ENCODE measurements around the gene WDTC1. TPM values are rescaled to one million over a fixed set of nuclear protein-coding genes. Genes with fewer than 3 reads are reported as not detected.
"Not testable (repeated sequence)": the region's sequence is repeated elsewhere in the genome, so short reads cannot be mapped to it uniquely, and the experiment has no call there.

The WDTC1 gene
- total RNA-seq, 1 donor from 2014 or later: 28.6 TPM

DNA sequence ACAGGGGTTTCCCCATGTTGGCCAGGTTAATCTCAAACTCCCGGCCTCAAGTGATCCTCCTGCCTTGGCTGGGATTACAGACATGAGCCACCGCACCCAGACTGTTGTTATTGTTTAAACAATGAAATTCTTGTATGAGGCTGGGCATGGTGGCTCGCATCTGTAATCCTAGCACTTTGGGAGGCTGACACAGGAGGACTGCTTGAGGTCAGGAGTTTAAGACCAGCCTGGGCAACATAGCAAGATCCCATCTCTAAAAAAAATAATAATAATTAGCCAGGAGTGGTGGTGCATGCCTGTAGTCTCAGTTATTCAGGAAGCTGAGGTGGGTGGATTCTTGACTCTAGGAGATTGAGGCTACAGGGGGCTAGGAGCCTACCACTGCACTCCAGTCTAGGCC lies 6.7 kb upstream of the WDTC1 start:
- TF ChIP-seq CTCF (IDR thresholded peaks at IDR 0.05; ENCODE audit: insufficient read depth, low read length, poor library complexity, severe bottlenecking): no peak
- H3K4me3 ChIP-seq (ENCODE audit: low read depth, low read length): no peak overlapping the region
- DNase-seq (ENCODE audit: low read depth): no peak
- H3K36me3 ChIP-seq (ENCODE audit: control insufficient read depth, insufficient read depth, low read length): no peaks in the 10 kb centered on the region
- H3K27me3 ChIP-seq (ENCODE audit: control insufficient read depth, insufficient read depth, low read length): no peaks in the 10 kb centered on the region

DNA sequence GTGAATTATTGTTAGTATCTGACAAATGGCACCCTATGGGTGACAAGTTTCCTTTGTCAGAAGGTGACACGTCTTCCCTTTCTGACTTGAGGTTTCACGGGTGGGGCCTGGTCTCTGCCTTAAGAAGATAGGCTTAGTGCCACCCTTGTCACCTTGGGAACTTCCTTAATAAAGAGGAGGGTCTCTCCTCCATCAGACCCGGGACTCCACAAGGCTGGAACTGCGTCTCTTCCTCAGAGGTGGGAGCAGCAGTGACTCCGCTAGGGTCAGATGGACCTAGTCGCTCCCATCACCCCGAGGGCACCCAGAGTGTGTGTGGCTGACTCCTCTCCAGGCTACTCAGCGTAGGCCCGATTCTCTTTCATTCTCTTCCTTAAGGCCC lies 774 bp upstream of the WDTC1 start:
- Histone ChIP-seq H3K36me3 (ENCODE audit: control insufficient read depth, insufficient read depth, low read length) (no peaks in the 10 kb centered on the region), H3K27me3 (ENCODE audit: control insufficient read depth, insufficient read depth, low read length) (no peaks in the 10 kb centered on the region), H3K4me3 (ENCODE audit: low read depth, low read length) (peak overlapping the region; percentile 85)
- no peak for TF ChIP-seq CTCF (IDR thresholded peaks at IDR 0.05; ENCODE audit: insufficient read depth, low read length, poor library complexity, severe bottlenecking)
- no peak for DNase-seq (ENCODE audit: low read depth)

DNA sequence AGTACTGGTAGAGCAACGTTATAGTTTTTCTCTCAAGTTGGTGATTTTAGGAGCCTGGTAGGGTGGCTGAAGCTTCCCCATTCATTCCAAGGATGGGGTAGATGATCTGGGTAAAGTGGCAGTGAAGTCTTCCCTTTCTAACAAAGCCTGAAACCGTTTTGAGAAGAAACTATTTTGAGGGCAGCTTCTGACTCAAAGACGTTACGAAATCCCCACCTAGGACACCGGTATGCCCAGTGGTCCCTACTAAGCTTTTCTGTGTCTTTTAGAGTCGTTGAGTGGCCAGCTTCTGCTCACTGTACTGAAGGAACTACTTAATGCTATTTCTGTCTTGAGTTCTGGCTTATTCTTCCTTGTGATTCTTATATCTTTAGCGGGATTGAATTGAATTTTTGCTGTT lies 1.4 kb downstream of the WDTC1 start:
- Histone ChIP-seq H3K4me3 (ENCODE audit: low read depth, low read length) (peak overlapping the region; percentile 85), H3K36me3 (ENCODE audit: control insufficient read depth, insufficient read depth, low read length) (no peaks in the 10 kb centered on the region), H3K27me3 (ENCODE audit: control insufficient read depth, insufficient read depth, low read length) (no peaks in the 10 kb centered on the region)
- TF ChIP-seq CTCF (IDR thresholded peaks at IDR 0.05; ENCODE audit: insufficient read depth, low read length, poor library complexity, severe bottlenecking): no peak
- no peak for DNase-seq (ENCODE audit: low read depth)

- no peak for DNase-seq (ENCODE audit: low read depth)
- Histone ChIP-seq H3K36me3 (ENCODE audit: control insufficient read depth, insufficient read depth, low read length) (no peaks in the 10 kb centered on the region), H3K27me3 (ENCODE audit: control insufficient read depth, insufficient read depth, low read length) (no peaks in the 10 kb centered on the region), H3K4me3 (ENCODE audit: low read depth, low read length) (no peak overlapping the region)
- no peak for TF ChIP-seq CTCF (IDR thresholded peaks at IDR 0.05; ENCODE audit: insufficient read depth, low read length, poor library complexity, severe bottlenecking)
These were observed 2.7 kb downstream of the WDTC1 start for GRCh38 chr1:27237112-27237511.

GRCh38 chr1:27238032-27238431 lies 3.6 kb downstream of the WDTC1 start:
- Histone ChIP-seq H3K4me3 (ENCODE audit: low read depth, low read length) (no peak overlapping the region), H3K36me3 (ENCODE audit: control insufficient read depth, insufficient read depth, low read length) (no peaks in the 10 kb centered on the region), H3K27me3 (ENCODE audit: control insufficient read depth, insufficient read depth, low read length) (no peaks in the 10 kb centered on the region)
- no peak for DNase-seq (ENCODE audit: low read depth)
- TF ChIP-seq CTCF (IDR thresholded peaks at IDR 0.05; ENCODE audit: insufficient read depth, low read length, poor library complexity, severe bottlenecking): no peak

GRCh38 chr1:27241677-27242076 lies 7.2 kb downstream of the WDTC1 start:
- Histone ChIP-seq H3K4me3 (ENCODE audit: low read depth, low read length) (no peak overlapping the region), H3K36me3 (ENCODE audit: control insufficient read depth, insufficient read depth, low read length) (no peaks in the 10 kb centered on the region), H3K27me3 (ENCODE audit: control insufficient read depth, insufficient read depth, low read length) (no peaks in the 10 kb centered on the region)
- DNase-seq (ENCODE audit: low read depth): no peak
- no peak for TF ChIP-seq CTCF (IDR thresholded peaks at IDR 0.05; ENCODE audit: insufficient read depth, low read length, poor library complexity, severe bottlenecking)

- DNase-seq (ENCODE audit: low read depth); H3K27me3 ChIP-seq (ENCODE audit: control insufficient read depth, insufficient read depth, low read length); H3K4me3 ChIP-seq (ENCODE audit: low read depth, low read length); H3K36me3 ChIP-seq (ENCODE audit: control insufficient read depth, insufficient read depth, low read length): not testable (repeated sequence)
These were observed 9.2 kb downstream of the WDTC1 start for GRCh38 chr1:27243665-27244064.

Measured in kidney epithelial cell (primary cell).